NOMO-1 treated with DMSO at 0.1 percent for 48 hours (cell line): ENCODE data around the gene PGAM1.
"Not testable (repeated sequence)": the region's sequence is repeated elsewhere in the genome, so short reads cannot be mapped to it uniquely, and the experiment has no call there.

Experiments
- DNase-seq: peaks from one replicate; lab custom pipeline; 2025; ENCODE audit not compliant: unreplicated experiment; lab: John Stamatoyannopoulos, UW

The PGAM1 gene

GRCh38 chr10:97425964-97426775 is at the start of gene PGAM1:
PGAM1 (plus strand) TSS chr10:97426191; CDS start chr10:97426308, 117 bp downstream.
- peak; percentile 96 for DNase-seq

GRCh38 chr10:97376413-97376812 is 49.6 kb upstream of the PGAM1 start:
- peak; percentile 73 for DNase-seq

- DNase-seq, result no peak
Measured at GRCh38 chr10:97378933-97379921, 46.8 kb upstream of the PGAM1 start.

- no peak for DNase-seq
Measured at GRCh38 chr10:97380516-97380915, 45.5 kb upstream of the PGAM1 start.

- DNase-seq, result no peak
Measured at GRCh38 chr10:97381626-97382025, 44.4 kb upstream of the PGAM1 start.

- DNase-seq, result no peak
Measured at GRCh38 chr10:97383159-97383558, 42.8 kb upstream of the PGAM1 start.

- DNase-seq, result no peak
Measured at GRCh38 chr10:97384156-97384555, 41.8 kb upstream of the PGAM1 start.

GRCh38 chr10:97384641-97385040 is 41.4 kb upstream of the PGAM1 start:
- DNase-seq, result no peak

GRCh38 chr10:97385565-97385964 is 40.4 kb upstream of the PGAM1 start:
- no peak for DNase-seq

- DNase-seq, result no peak
Measured at GRCh38 chr10:97388152-97388551, 37.8 kb upstream of the PGAM1 start.

GRCh38 chr10:97390091-97390490 is 35.9 kb upstream of the PGAM1 start:
- DNase-seq, result no peak

GRCh38 chr10:97393034-97393573 is 32.9 kb upstream of the PGAM1 start:
- no peak for DNase-seq

- no peak for DNase-seq
Measured at GRCh38 chr10:97396056-97396455, 29.9 kb upstream of the PGAM1 start.

GRCh38 chr10:97399843-97400545 is 26.0 kb upstream of the PGAM1 start:
- peak; percentile 79 for DNase-seq

- peak; percentile 98 for DNase-seq
Measured at GRCh38 chr10:97400665-97401454, 25.1 kb upstream of the PGAM1 start, which contains the start of gene RRP12. RRP12 (minus strand) TSS chr10:97401340; CDS start chr10:97401231, 109 bp downstream.

GRCh38 chr10:97401455-97401919 is 24.5 kb upstream of the PGAM1 start:
- DNase-seq, result no peak

GRCh38 chr10:97404044-97404443 is 21.9 kb upstream of the PGAM1 start:
- no peak for DNase-seq

- peak; percentile 88 for DNase-seq
Measured at GRCh38 chr10:97406064-97406463, 19.9 kb upstream of the PGAM1 start.

GRCh38 chr10:97406483-97406882 is 19.5 kb upstream of the PGAM1 start:
- not testable (repeated sequence) for DNase-seq
